Stimulated activated CD4-positive, alpha-beta T cell treated with anti-CD3 and anti-CD28 coated beads, TNF-alpha, amount 100 ng/mL, for 48 hours (primary cell): ENCODE data around the gene CMIP.
"Not testable (repeated sequence)": the region's sequence is repeated elsewhere in the genome, so short reads cannot be mapped to it uniquely, and the experiment has no call there.

Source experiments
- DNase-seq, 3 donors: peaks; one replicate each; pipeline ENCODE4 v3.0.0-alpha.2; 2020; ENCODE audit warnings: low read depth in 3 of 3

The CMIP gene

GRCh38 chr16:81684901-81685300 is 240.3 kb downstream of the CMIP start:
- no peak for DNase-seq

GRCh38 chr16:81686391-81687130 is 242.0 kb downstream of the CMIP start:
- no peak for DNase-seq

- DNase-seq = no peak
Measured at GRCh38 chr16:81687131-81687456, 242.5 kb downstream of the CMIP start.

GRCh38 chr16:81688182-81688581 is 243.6 kb downstream of the CMIP start:
- peak in 1 of 3 donors; percentile 12 for DNase-seq

- DNase-seq = not testable (repeated sequence)
Measured at GRCh38 chr16:81688839-81689238, 244.2 kb downstream of the CMIP start.

- DNase-seq = no peak
Measured at GRCh38 chr16:81692021-81692420, 247.4 kb downstream of the CMIP start.

GRCh38 chr16:81692571-81692970 is 248.0 kb downstream of the CMIP start:
- no peak for DNase-seq

- DNase-seq = no peak
Measured at GRCh38 chr16:81693041-81693743, 248.6 kb downstream of the CMIP start.

GRCh38 chr16:81693744-81694303 is 249.2 kb downstream of the CMIP start:
- no peak for DNase-seq

GRCh38 chr16:81694494-81695280 is 250.1 kb downstream of the CMIP start:
- DNase-seq = no peak

GRCh38 chr16:81695321-81696165 is 250.9 kb downstream of the CMIP start:
- no peak for DNase-seq

GRCh38 chr16:81696166-81696960 is 251.8 kb downstream of the CMIP start:
- DNase-seq = no peak

GRCh38 chr16:81696961-81697615 is 252.5 kb downstream of the CMIP start:
- DNase-seq = peak in 2 of 3 donors; percentile 28 to 35

- DNase-seq = no peak
Measured at GRCh38 chr16:81697616-81698309, 253.2 kb downstream of the CMIP start.

- no peak for DNase-seq
Measured at GRCh38 chr16:81698310-81698641, 253.7 kb downstream of the CMIP start.

- no peak for DNase-seq
Measured at GRCh38 chr16:81699596-81699995, 255.0 kb downstream of the CMIP start.

- DNase-seq = no peak
Measured at GRCh38 chr16:81700071-81700779, 255.6 kb downstream of the CMIP start.

- DNase-seq = no peak
Measured at GRCh38 chr16:81700780-81701165, 256.2 kb downstream of the CMIP start.
